ENCODE measurements around the gene ANAPC2.
"Not testable (repeated sequence)": the region's sequence is repeated elsewhere in the genome, so short reads cannot be mapped to it uniquely, and the experiment has no call there.

Gene ANAPC2

GRCh38 chr9:137136881-137137607 lies 51.3 kb downstream of the ANAPC2 start:
- Histone ChIP-seq H3K4me1 (ENCODE audit: control insufficient read depth, insufficient read depth, low read length) (peaks cover 4% of the 10 kb centered on the region), H3K27ac (ENCODE audit: low read length) (no peak overlapping the region), H3K9me3 (ENCODE audit: control insufficient read depth in 2 of 2, low read length in 2 of 2) (no peaks in the 10 kb centered on the region), H3K27me3 (ENCODE audit: control insufficient read depth in 1 of 2, insufficient read depth in 2 of 2, low read length in 2 of 2) (peaks cover 55 to 57% of the 10 kb centered on the region in 2 donors), H3K4me3 (ENCODE audit: low read length in 2 of 2) (no peak overlapping the region), H3K9ac (ENCODE audit: low read length in 2 of 2) (no peak overlapping the region), H3K36me3 (ENCODE audit: control insufficient read depth in 2 of 2, insufficient read depth in 2 of 2, low read length in 2 of 2) (no peaks in the 10 kb centered on the region)

GRCh38 chr9:137136261-137136880 lies 52.0 kb downstream of the ANAPC2 start:
- Histone ChIP-seq H3K9ac (ENCODE audit: low read length in 2 of 2) (no peak overlapping the region), H3K9me3 (ENCODE audit: control insufficient read depth in 2 of 2, low read length in 2 of 2) (no peaks in the 10 kb centered on the region), H3K4me1 (ENCODE audit: control insufficient read depth, insufficient read depth, low read length) (peaks cover 4% of the 10 kb centered on the region), H3K27ac (ENCODE audit: low read length) (no peak overlapping the region), H3K36me3 (ENCODE audit: control insufficient read depth in 2 of 2, insufficient read depth in 2 of 2, low read length in 2 of 2) (no peaks in the 10 kb centered on the region), H3K27me3 (ENCODE audit: control insufficient read depth in 1 of 2, insufficient read depth in 2 of 2, low read length in 2 of 2) (peaks cover 50 to 51% of the 10 kb centered on the region in 2 donors), H3K4me3 (ENCODE audit: low read length in 2 of 2) (no peak overlapping the region)

DNA sequence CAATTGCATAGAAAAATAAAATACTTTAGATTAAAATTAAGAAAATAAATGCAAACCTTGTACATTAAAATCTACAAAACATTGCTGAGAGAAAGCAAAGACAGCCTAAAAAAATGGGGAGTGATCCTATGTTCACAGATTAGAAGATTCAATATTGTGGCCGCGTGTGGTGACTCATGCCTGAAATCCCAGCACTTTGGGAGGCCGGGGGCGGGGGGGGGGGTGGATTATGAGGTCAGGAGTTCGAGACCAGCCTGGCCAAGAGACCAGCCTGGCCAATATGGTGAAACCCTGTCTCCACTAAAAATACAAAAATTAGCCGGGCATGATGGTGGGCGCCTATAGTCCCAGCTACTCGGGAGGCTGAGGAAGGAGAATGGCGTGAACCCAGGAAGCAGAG lies 53.2 kb downstream of the ANAPC2 start:
- H3K27me3 ChIP-seq (ENCODE audit: control insufficient read depth in 1 of 2, insufficient read depth in 2 of 2, low read length in 2 of 2): peaks cover 38 to 40% of the 10 kb centered on the region in 2 donors
- not testable (repeated sequence) for H3K36me3 ChIP-seq (ENCODE audit: control insufficient read depth in 2 of 2, insufficient read depth in 2 of 2, low read length in 2 of 2); H3K4me3 ChIP-seq (ENCODE audit: low read length in 2 of 2)

GRCh38 chr9:137134191-137134590 lies 54.2 kb downstream of the ANAPC2 start:
- no peak overlapping the region for H3K4me3 ChIP-seq (ENCODE audit: low read length in 2 of 2)
- peaks cover 29 to 34% of the 10 kb centered on the region in 2 donors for H3K27me3 ChIP-seq (ENCODE audit: control insufficient read depth in 1 of 2, insufficient read depth in 2 of 2, low read length in 2 of 2)
- H3K27ac ChIP-seq (ENCODE audit: low read length): no peak overlapping the region
- H3K9me3 ChIP-seq (ENCODE audit: control insufficient read depth in 2 of 2, low read length in 2 of 2): peaks cover 0 to 3% of the 10 kb centered on the region in 2 donors
- no peaks in the 10 kb centered on the region for H3K36me3 ChIP-seq (ENCODE audit: control insufficient read depth in 2 of 2, insufficient read depth in 2 of 2, low read length in 2 of 2)
- H3K4me1 ChIP-seq (ENCODE audit: control insufficient read depth, insufficient read depth, low read length): peaks cover 8% of the 10 kb centered on the region
- no peak overlapping the region for H3K9ac ChIP-seq (ENCODE audit: low read length in 2 of 2)

More for the DNA sequence above, 53.2 kb downstream of the ANAPC2 start:
- not testable (repeated sequence) for H3K27ac ChIP-seq (ENCODE audit: low read length); H3K9me3 ChIP-seq (ENCODE audit: control insufficient read depth in 2 of 2, low read length in 2 of 2); H3K4me1 ChIP-seq (ENCODE audit: control insufficient read depth, insufficient read depth, low read length); H3K9ac ChIP-seq (ENCODE audit: low read length in 2 of 2)

GRCh38 chr9:137130176-137130755 lies 58.1 kb downstream of the ANAPC2 start:
- H3K9ac ChIP-seq (ENCODE audit: low read length in 2 of 2): no peak overlapping the region
- peaks cover 0 to 3% of the 10 kb centered on the region in 2 donors for H3K9me3 ChIP-seq (ENCODE audit: control insufficient read depth in 2 of 2, low read length in 2 of 2)
- peak overlapping the region; percentile 64 to 76 for H3K4me3 ChIP-seq (ENCODE audit: low read length in 2 of 2)
- H3K27me3 ChIP-seq (ENCODE audit: control insufficient read depth in 1 of 2, insufficient read depth in 2 of 2, low read length in 2 of 2): peaks cover 0 to 4% of the 10 kb centered on the region in 2 donors
- no peaks in the 10 kb centered on the region for H3K36me3 ChIP-seq (ENCODE audit: control insufficient read depth in 2 of 2, insufficient read depth in 2 of 2, low read length in 2 of 2)
- no peak overlapping the region for H3K27ac ChIP-seq (ENCODE audit: low read length)
- H3K4me1 ChIP-seq (ENCODE audit: control insufficient read depth, insufficient read depth, low read length): peaks cover 17% of the 10 kb centered on the region

- Histone ChIP-seq H3K9me3 (ENCODE audit: control insufficient read depth in 2 of 2, low read length in 2 of 2) (peaks cover 0 to 3% of the 10 kb centered on the region in 2 donors), H3K9ac (ENCODE audit: low read length in 2 of 2) (peak overlapping the region; percentile 47 to 50), H3K27me3 (ENCODE audit: control insufficient read depth in 1 of 2, insufficient read depth in 2 of 2, low read length in 2 of 2) (peaks cover 0 to 4% of the 10 kb centered on the region in 2 donors), H3K4me1 (ENCODE audit: control insufficient read depth, insufficient read depth, low read length) (peaks cover 17% of the 10 kb centered on the region), H3K36me3 (ENCODE audit: control insufficient read depth in 2 of 2, insufficient read depth in 2 of 2, low read length in 2 of 2) (no peaks in the 10 kb centered on the region), H3K4me3 (ENCODE audit: low read length in 2 of 2) (peak overlapping the region; percentile 64 to 76), H3K27ac (ENCODE audit: low read length) (peak overlapping the region; percentile 6)
Measured at GRCh38 chr9:137129456-137130175, 58.7 kb downstream of the ANAPC2 start.

DNA sequence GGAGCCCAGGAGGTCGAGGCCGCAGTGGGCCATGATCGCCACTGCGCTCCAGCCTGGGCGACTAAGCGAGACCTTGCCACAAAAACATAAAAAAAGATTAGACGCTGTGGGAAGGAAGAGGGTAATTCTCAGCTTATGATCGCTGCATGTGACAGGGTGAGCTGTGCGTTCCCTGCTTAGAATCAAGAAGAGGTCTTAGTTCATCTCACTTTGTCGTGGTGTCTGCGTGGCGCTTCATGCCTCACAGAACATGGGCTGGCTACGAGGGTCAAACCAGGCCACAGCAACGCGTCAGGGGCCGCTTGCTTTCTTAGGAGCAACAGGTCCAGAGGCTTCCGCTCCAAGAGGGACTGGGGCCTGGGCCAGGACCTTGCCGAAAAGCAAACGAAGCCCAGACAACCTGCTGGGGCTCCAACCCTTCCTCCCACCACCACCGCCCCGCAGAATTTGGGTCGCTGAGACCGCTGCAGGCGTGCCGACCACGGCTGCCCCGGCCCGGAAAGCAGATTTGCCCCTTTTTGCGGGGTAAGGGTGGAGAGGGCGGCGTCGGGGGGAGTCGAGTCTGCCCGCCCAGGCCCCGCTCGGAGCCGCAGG lies 59.4 kb downstream of the ANAPC2 start:
- Histone ChIP-seq H3K9me3 (ENCODE audit: control insufficient read depth in 2 of 2, low read length in 2 of 2) (peaks cover 0 to 3% of the 10 kb centered on the region in 2 donors), H3K36me3 (ENCODE audit: control insufficient read depth in 2 of 2, insufficient read depth in 2 of 2, low read length in 2 of 2) (no peaks in the 10 kb centered on the region), H3K27me3 (ENCODE audit: control insufficient read depth in 1 of 2, insufficient read depth in 2 of 2, low read length in 2 of 2) (peaks cover 0 to 4% of the 10 kb centered on the region in 2 donors), H3K4me3 (ENCODE audit: low read length in 2 of 2) (peak overlapping the region; percentile 64 to 76), H3K9ac (ENCODE audit: low read length in 2 of 2) (peak overlapping the region; percentile 47 to 50), H3K27ac (ENCODE audit: low read length) (peak overlapping the region; percentile 6), H3K4me1 (ENCODE audit: control insufficient read depth, insufficient read depth, low read length) (peaks cover 17% of the 10 kb centered on the region)

DNA sequence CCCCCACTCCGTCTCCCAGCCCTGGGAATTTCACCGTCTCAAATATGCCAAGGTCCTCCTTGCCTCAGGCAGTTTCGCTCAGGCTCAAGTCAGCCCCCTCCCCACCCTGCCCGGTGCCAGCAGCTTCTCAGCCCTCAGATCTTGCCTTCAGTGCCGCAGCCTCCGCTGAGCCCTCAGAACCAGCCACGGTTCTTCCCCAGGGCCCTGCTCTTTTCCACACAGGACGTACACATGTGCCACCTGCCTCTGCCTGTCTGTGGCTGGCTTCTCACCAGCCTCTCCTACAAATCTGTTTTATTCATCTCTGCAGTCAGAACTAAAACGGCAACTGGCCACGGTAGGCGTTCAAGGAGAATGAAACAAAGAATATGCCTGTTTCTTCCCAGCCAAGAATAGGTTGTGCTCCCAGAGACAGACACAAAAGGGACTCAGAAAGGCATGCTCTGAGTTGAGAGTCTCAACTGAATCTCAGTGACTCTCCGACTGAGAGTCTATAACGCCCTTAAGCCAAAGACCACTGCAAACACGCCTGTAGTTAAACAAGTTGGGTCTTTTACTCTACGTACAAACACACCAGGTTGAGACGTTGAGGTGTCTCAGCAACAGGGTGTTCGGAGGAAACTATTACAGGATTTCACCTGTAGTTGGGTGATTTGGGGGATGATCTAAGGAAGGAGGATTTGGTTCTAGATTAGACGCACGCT lies 60.0 kb downstream of the ANAPC2 start:
- Histone ChIP-seq H3K4me3 (ENCODE audit: low read length in 2 of 2) (peak overlapping the region; percentile 64 to 76), H3K36me3 (ENCODE audit: control insufficient read depth in 2 of 2, insufficient read depth in 2 of 2, low read length in 2 of 2) (no peaks in the 10 kb centered on the region), H3K9me3 (ENCODE audit: control insufficient read depth in 2 of 2, low read length in 2 of 2) (peaks cover 0 to 3% of the 10 kb centered on the region in 2 donors), H3K4me1 (ENCODE audit: control insufficient read depth, insufficient read depth, low read length) (peaks cover 17% of the 10 kb centered on the region), H3K27ac (ENCODE audit: low read length) (no peak overlapping the region), H3K27me3 (ENCODE audit: control insufficient read depth in 1 of 2, insufficient read depth in 2 of 2, low read length in 2 of 2) (peaks cover 0 to 4% of the 10 kb centered on the region in 2 donors), H3K9ac (ENCODE audit: low read length in 2 of 2) (no peak overlapping the region)

GRCh38 chr9:137127301-137128157 lies 60.8 kb downstream of the ANAPC2 start:
- Histone ChIP-seq H3K9me3 (ENCODE audit: control insufficient read depth in 2 of 2, low read length in 2 of 2) (peaks cover 0 to 3% of the 10 kb centered on the region in 2 donors), H3K4me1 (ENCODE audit: control insufficient read depth, insufficient read depth, low read length) (peaks cover 17% of the 10 kb centered on the region), H3K4me3 (ENCODE audit: low read length in 2 of 2) (peak overlapping the region in 1 of 2 donors; percentile 35), H3K27me3 (ENCODE audit: control insufficient read depth in 1 of 2, insufficient read depth in 2 of 2, low read length in 2 of 2) (peaks cover 0 to 4% of the 10 kb centered on the region in 2 donors), H3K36me3 (ENCODE audit: control insufficient read depth in 2 of 2, insufficient read depth in 2 of 2, low read length in 2 of 2) (no peaks in the 10 kb centered on the region), H3K9ac (ENCODE audit: low read length in 2 of 2) (no peak overlapping the region), H3K27ac (ENCODE audit: low read length) (no peak overlapping the region)

All from stomach smooth muscle (tissue), 2 donors.